Neutrophil (primary cell): ENCODE data around the gene UFC1.
A peak's percentile ranks its signal among the peaks of the same experiment; 100 is the strongest.

Source experiments
- H3K27ac ChIP-seq: fragments of 200-600 bp; sonication (generic); 2 replicates; pipeline ENCODE4 v1.5.1; 2016; ENCODE audit warnings: mild to moderate bottlenecking, moderate library complexity
- H3K27me3 ChIP-seq: fragments of 200-600 bp; sonication (generic); 2 replicates; pipeline ENCODE4 v1.6.0; 2016; ENCODE audit warnings: mild to moderate bottlenecking
- H3K36me3 ChIP-seq: fragments of 200-600 bp; sonication (generic); 2 replicates; pipeline ENCODE4 v1.5.1; 2017
- H3K4me1 ChIP-seq, 2 experiments: fragments of 200-600 bp in 1 of 2; sonication (generic) in 1 of 2; 1 replicate in 1 of 2; 2 replicates in 1 of 2; pipeline versions ENCODE4 v1.5.1 to v1.6.1; 2013 to 2016; ENCODE audit warnings: low read depth in 1 of 2, low read length in 1 of 2, mild to moderate bottlenecking in 1 of 2, moderate library complexity in 1 of 2; ENCODE audit not compliant: control insufficient read depth in 1 of 2, insufficient read depth in 1 of 2
- H3K4me3 ChIP-seq, 2 experiments: fragments of 200-600 bp in 1 of 2; sonication (generic) in 1 of 2; 1 replicate in 1 of 2; 2 replicates in 1 of 2; pipeline ENCODE4 v1.5.1; 2013 to 2016; ENCODE audit warnings: low read depth in 1 of 2, low read length in 1 of 2, mild to moderate bottlenecking in 1 of 2, moderate library complexity in 1 of 2
- H3K9me3 ChIP-seq: fragments of 200-600 bp; sonication (generic); 2 replicates; pipeline ENCODE4 v1.5.1; 2016
- CTCF ChIP-seq: fragments of 200-600 bp; sonication (generic); IDR thresholded peaks from 2 replicates; pipeline ENCODE4 v1.5.1; 2016; ENCODE audit warnings: antibody characterized with exemption

The UFC1 gene

DNA sequence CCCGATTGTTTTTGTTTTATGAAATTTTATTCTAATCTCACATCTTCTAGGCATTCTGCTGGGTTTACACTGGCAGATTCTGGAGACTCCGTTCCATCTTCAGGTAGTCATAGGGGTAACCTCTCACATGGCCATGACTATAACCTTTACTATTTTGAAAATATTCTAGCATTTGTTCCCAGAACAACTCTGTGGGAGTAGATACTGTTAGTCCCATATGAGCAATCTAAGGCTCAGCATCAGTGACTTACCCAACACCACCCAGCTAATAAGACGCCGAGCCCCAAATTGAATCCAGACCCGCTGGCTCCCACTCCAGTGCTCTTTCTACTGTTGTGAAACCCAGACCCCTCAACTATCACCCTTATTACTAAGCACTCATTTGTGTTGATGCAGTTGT is 35.3 kb downstream of the UFC1 start:
- Histone ChIP-seq H3K36me3 (no peaks in the 10 kb centered on the region), H3K27me3 (no peaks in the 10 kb centered on the region), H3K27ac (no peak overlapping the region), H3K4me3 (no peak overlapping the region), H3K4me1 (peaks cover 28 to 33% of the 10 kb centered on the region in 2 experiments), H3K9me3 (no peaks in the 10 kb centered on the region)
- TF ChIP-seq CTCF: no peak

DNA sequence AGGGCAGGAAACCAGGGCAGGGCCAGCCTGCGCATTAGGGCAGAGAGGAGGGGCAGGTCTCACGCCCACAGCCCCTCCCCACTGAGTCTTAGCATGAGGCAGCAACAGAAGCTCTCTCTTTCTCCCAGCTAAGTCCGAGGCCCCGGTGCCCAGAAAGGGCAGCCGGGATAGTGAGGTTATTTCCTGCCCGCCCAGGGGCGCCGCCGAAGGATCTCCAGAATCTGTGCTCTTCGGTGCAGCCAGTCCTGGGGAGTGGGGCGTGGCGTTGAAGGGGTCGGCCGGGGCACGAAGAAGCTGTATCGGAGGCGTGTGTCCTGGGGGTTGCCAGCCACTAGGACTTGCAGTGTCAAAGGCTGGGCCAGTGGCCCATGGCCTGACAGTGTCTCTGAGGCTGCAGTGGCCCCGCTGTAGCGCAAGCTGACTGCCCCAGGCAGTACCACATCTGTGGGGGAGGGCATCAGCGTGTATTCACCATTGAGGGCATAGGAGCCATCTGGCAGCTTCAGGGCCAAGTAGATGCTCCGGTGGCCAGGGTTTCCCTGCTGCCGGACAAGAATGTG is 37.3 kb downstream of the UFC1 start:
- no peak for TF ChIP-seq CTCF

GRCh38 chr1:161191971-161192370 is 38.2 kb downstream of the UFC1 start:
- Histone ChIP-seq H3K27ac (no peak overlapping the region), H3K4me3 (no peak overlapping the region), H3K36me3 (no peaks in the 10 kb centered on the region), H3K27me3 (no peaks in the 10 kb centered on the region), H3K9me3 (no peaks in the 10 kb centered on the region), H3K4me1 (peaks cover 3 to 9% of the 10 kb centered on the region in 2 experiments)
- no peak for TF ChIP-seq CTCF

More for the DNA sequence above, 37.3 kb downstream of the UFC1 start:
- Histone ChIP-seq H3K9me3 (no peaks in the 10 kb centered on the region), H3K36me3 (no peaks in the 10 kb centered on the region), H3K4me1 (peaks cover 8 to 14% of the 10 kb centered on the region in 2 experiments), H3K4me3 (no peak overlapping the region), H3K27me3 (no peaks in the 10 kb centered on the region), H3K27ac (no peak overlapping the region)

GRCh38 chr1:161192476-161193465 is 39.0 kb downstream of the UFC1 start:
- no peaks in the 10 kb centered on the region for H3K9me3 ChIP-seq
- no peaks in the 10 kb centered on the region for H3K27me3 ChIP-seq
- no peak overlapping the region for H3K27ac ChIP-seq
- no peak overlapping the region for H3K4me3 ChIP-seq
- peaks cover 3 to 9% of the 10 kb centered on the region in 2 experiments for H3K4me1 ChIP-seq
- peak; percentile 93 for TF ChIP-seq CTCF
- H3K36me3 ChIP-seq: no peaks in the 10 kb centered on the region

- Histone ChIP-seq H3K27ac (no peak overlapping the region), H3K4me3 (no peak overlapping the region), H3K4me1 (peaks cover 3 to 9% of the 10 kb centered on the region in 2 experiments), H3K27me3 (no peaks in the 10 kb centered on the region), H3K9me3 (no peaks in the 10 kb centered on the region), H3K36me3 (no peaks in the 10 kb centered on the region)
- no peak for TF ChIP-seq CTCF
Measured at GRCh38 chr1:161193561-161194235, 39.9 kb downstream of the UFC1 start.
